ENCODE results near the gene SLC25A23.

- TF ChIP-seq CTCF (IDR thresholded peaks at IDR 0.05) (no peak), POLR2A (IDR thresholded peaks at IDR 0.05) (no peak)
Observed at GRCh38 chr19:6448045-6448444, 11.5 kb downstream of the SLC25A23 start.
